Large intestine (tissue), 3 donors: ENCODE results near the gene MAU2. TPM values are rescaled to one million over a fixed set of nuclear protein-coding genes. Genes with fewer than 3 reads are reported as not detected.
"Not testable (repeated sequence)": the region's sequence is repeated elsewhere in the genome, so short reads cannot be mapped to it uniquely, and the experiment has no call there.

ENCODE experiments used
- DNase-seq, 2 donors: peaks; one replicate each; pipeline versions ENCODE4 v3.0.0 to v3.0.0-alpha.2; 2013
- H3K27ac ChIP-seq: one replicate; pipeline ENCODE4 v1.5.1; 2013; ENCODE audit warnings: low read length
- H3K27me3 ChIP-seq: 2 replicates; pipeline ENCODE4 v1.6.1; 2013; ENCODE audit warnings: low read length; ENCODE audit not compliant: control insufficient read depth, insufficient read depth
- H3K36me3 ChIP-seq: 2 replicates; pipeline ENCODE4 v1.6.1; 2013; ENCODE audit warnings: low read length; ENCODE audit not compliant: control insufficient read depth, insufficient read depth
- H3K4me1 ChIP-seq: one replicate; pipeline ENCODE4 v1.6.1; 2013; ENCODE audit warnings: low read length; ENCODE audit not compliant: control insufficient read depth, insufficient read depth
- H3K4me3 ChIP-seq: one replicate; pipeline ENCODE4 v1.5.1; 2013; ENCODE audit warnings: low read length
- H3K9me3 ChIP-seq: one replicate; pipeline ENCODE4 v1.6.1; 2013; ENCODE audit warnings: mild to moderate bottlenecking, low read depth, low read length, moderate library complexity; ENCODE audit not compliant: control insufficient read depth
- WGBS: methylation state at CpG from one replicate; pipeline ENCODE4 v1.1.5; 2013; ENCODE audit warnings: low lambda C conversion rate; ENCODE audit not compliant: insufficient coverage; 5-methylcytosine and 5-hydroxymethylcytosine counted together
- polyA plus RNA-seq: library from polyadenylated mRNA; unstranded; fragments of 120-200 nt; gene quantifications from one replicate; pipeline ENCODE4 v1.2.1, GENCODE V29; 2013

The MAU2 gene
- polyA plus RNA-seq, 1 donor, result 55.2 TPM

GRCh38 chr19:19381007-19381926, 60.6 kb downstream of the MAU2 start:
- no peak for DNase-seq
- H3K27me3 ChIP-seq, result no peaks in the 10 kb centered on the region
- no peaks in the 10 kb centered on the region for H3K36me3 ChIP-seq
- H3K9me3 ChIP-seq, result peaks cover 4% of the 10 kb centered on the region
- 86% methylated on average over 1 of the region's 11 CpGs for WGBS
- no peak overlapping the region for H3K27ac ChIP-seq
- no peak overlapping the region for H3K4me3 ChIP-seq
- H3K4me1 ChIP-seq, result peaks cover 13% of the 10 kb centered on the region

GRCh38 chr19:19382118-19382517, 61.5 kb downstream of the MAU2 start:
- Histone ChIP-seq H3K9me3 (peaks cover 4% of the 10 kb centered on the region), H3K4me3 (no peak overlapping the region), H3K27me3 (no peaks in the 10 kb centered on the region), H3K4me1 (peaks cover 20% of the 10 kb centered on the region), H3K27ac (no peak overlapping the region), H3K36me3 (no peaks in the 10 kb centered on the region)
- no peak for DNase-seq
- no CpG with 5 or more reads among the region's 8 CpGs for WGBS

DNA sequence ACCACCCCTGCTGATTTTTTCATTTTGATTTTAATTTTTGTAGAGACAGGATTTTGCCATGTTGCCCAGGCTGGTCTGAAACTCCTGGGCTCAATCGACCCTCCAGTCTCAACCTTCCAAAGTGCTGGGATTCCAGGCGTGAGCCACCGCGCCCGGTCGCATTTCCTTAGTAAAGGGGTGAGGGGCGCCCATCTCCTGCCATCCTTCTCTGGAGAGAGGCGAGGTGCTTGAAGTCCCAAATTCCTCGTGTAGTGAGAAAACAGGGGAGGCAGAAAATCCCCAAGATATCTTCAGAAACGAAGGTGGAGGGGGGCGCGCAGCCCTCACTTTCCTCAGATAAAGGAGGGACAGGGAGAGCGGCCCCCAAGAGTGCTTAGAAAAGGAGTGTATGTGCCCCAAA, 63.9 kb downstream of the MAU2 start:
- WGBS, result no CpG with 5 or more reads among the region's 13 CpGs
- Histone ChIP-seq H3K4me1 (peaks cover 27% of the 10 kb centered on the region), H3K9me3 (peaks cover 4% of the 10 kb centered on the region), H3K27me3 (no peaks in the 10 kb centered on the region), H3K4me3 (peak overlapping the region; percentile 53), H3K36me3 (no peaks in the 10 kb centered on the region), H3K27ac (no peak overlapping the region)
- no peak for DNase-seq

DNA sequence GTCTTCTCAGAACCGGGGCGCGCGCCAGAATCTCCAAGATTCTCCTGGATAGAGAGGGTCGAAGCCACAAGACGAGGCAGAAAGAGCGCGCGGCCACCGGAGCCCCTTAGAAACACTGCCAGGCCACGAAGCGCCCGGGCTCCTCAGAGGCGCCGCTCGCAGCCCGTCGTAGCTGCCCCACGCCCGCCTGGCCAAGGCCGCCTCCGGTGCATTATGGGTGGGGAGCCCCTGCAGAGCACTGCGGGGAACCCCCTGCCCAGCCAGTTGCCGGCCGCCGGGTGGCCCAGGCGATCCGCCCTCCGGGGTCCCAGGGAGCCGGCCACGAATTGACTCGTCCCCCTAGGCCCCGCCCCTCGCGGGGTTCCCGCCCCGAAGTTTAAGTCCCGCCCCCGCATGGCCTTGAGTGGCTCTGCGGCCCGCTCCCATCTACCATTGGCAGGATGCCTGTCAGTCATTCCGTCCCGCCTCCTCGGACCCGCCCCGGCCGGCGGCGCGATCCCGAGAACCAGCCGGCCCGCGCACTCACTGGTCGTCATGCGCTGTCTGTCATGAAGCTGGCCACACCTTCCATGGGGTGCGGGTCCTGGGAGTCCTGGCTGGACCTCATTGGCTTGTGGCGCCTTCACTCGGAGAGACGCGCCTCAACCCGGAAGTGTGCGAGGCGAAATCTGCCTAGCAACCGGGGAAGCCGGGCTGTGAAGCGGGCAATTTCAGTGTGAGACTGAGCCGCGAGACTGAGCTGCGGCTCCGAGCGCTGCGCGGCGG, 64.7 kb downstream of the MAU2 start:
- Histone ChIP-seq H3K4me1 (peaks cover 27% of the 10 kb centered on the region), H3K27me3 (no peaks in the 10 kb centered on the region), H3K27ac (peak overlapping the region; percentile 52), H3K9me3 (peaks cover 4% of the 10 kb centered on the region), H3K36me3 (no peaks in the 10 kb centered on the region), H3K4me3 (peak overlapping the region; percentile 53)
- no CpG with 5 or more reads among the region's 75 CpGs for WGBS
- DNase-seq, result peak; percentile 100

- H3K4me1 ChIP-seq, result peaks cover 27% of the 10 kb centered on the region
- peak overlapping the region; percentile 62 for H3K27ac ChIP-seq
- peaks cover 4% of the 10 kb centered on the region for H3K9me3 ChIP-seq
- peak overlapping the region; percentile 79 for H3K4me3 ChIP-seq
- H3K36me3 ChIP-seq, result no peaks in the 10 kb centered on the region
- H3K27me3 ChIP-seq, result no peaks in the 10 kb centered on the region
- peak in 1 of 2 donors; percentile 26 for DNase-seq
- no CpG with 5 or more reads among the region's 75 CpGs for WGBS
These were observed 65.6 kb downstream of the MAU2 start for GRCh38 chr19:19385896-19386869.

- no peaks in the 10 kb centered on the region for H3K27me3 ChIP-seq
- WGBS, result 71% methylated on average over 2 of the region's 5 CpGs
- H3K4me1 ChIP-seq, result peaks cover 27% of the 10 kb centered on the region
- DNase-seq, result no peak
- H3K36me3 ChIP-seq, result no peaks in the 10 kb centered on the region
- peak overlapping the region; percentile 79 for H3K4me3 ChIP-seq
- no peak overlapping the region for H3K27ac ChIP-seq
- peaks cover 4% of the 10 kb centered on the region for H3K9me3 ChIP-seq
These were observed 66.5 kb downstream of the MAU2 start for GRCh38 chr19:19387108-19387507.

DNA sequence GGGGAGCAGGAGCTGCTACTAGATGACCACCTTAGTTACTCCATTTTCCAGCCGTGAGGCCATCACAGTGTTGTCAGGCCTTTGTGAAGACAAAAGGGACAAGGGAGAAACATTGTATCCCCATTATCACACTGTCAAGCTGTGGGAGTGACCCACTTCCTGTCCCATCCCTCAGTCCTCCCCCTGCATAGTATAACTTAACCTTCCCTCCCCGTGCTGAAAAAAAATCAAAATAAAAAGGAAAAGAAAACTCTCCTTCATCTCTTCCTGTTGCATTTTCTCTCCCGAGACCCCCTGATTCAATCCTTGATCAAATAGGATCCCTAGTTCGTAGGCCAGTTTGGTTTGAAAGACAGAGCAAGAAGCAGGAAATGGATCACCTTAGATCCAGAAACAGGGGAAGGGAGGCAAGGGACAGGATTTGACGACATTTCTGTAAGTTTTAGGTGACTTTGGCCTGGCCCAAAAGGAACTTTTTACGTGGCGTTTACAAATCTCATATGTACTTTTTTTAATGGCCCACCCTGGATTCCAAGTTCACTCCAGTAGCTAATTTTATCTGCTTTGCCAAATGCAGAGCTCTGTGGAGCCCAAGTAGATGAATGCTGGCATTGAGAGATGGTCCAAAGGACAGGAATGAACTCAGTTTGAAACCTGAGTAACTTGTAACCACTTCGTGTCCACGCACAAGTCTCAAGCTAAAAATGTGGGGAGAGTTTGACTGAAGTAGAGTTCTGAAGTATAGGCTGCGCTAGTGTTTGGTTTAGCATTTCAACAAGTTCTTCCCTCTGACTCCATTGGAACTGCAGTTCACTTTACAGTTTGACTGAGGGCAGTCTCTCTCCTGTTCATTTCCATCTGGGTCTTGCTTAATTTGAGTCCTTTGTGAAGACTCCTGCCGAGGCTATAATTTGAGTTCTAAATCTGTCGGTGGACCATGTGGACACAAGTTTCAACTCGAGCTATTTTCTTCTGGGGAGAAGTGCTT, 68.2 kb downstream of the MAU2 start:
- H3K4me3 ChIP-seq, result no peak overlapping the region
- H3K9me3 ChIP-seq, result peaks cover 3% of the 10 kb centered on the region
- no peak for DNase-seq
- no peaks in the 10 kb centered on the region for H3K36me3 ChIP-seq
- WGBS, result 40% methylated on average over 3 of the region's 13 CpGs
- H3K4me1 ChIP-seq, result peaks cover 27% of the 10 kb centered on the region
- peak overlapping the region; percentile 4 for H3K27ac ChIP-seq
- H3K27me3 ChIP-seq, result no peaks in the 10 kb centered on the region

GRCh38 chr19:19389683-19390082, 69.1 kb downstream of the MAU2 start:
- no CpG with 5 or more reads among the region's 12 CpGs for WGBS
- H3K4me3 ChIP-seq, H3K9me3 ChIP-seq, H3K27me3 ChIP-seq, DNase-seq, H3K27ac ChIP-seq, H3K36me3 ChIP-seq: not testable (repeated sequence)
- H3K4me1 ChIP-seq, result peaks cover 28% of the 10 kb centered on the region

GRCh38 chr19:19394333-19394732, 73.7 kb downstream of the MAU2 start:
- DNase-seq, H3K36me3 ChIP-seq, H3K4me3 ChIP-seq, H3K9me3 ChIP-seq, H3K27ac ChIP-seq, H3K27me3 ChIP-seq, H3K4me1 ChIP-seq: not testable (repeated sequence)
- no CpG with 5 or more reads among the region's 7 CpGs for WGBS
